Fibroblast of villous mesenchyme (primary cell): ENCODE data around the gene TRIM37. TPM values are rescaled to one million over a fixed set of nuclear protein-coding genes. Genes with fewer than 3 reads are reported as not detected.

Experiments
- DNase-seq: peaks from one replicate; pipeline ENCODE4 v3.0.0-alpha.2; 2010; ENCODE audit warnings: low read depth
- H3K4me3 ChIP-seq: 2 replicates; pipeline ENCODE4 v1.5.1; 2011; ENCODE audit warnings: low read depth, mild to moderate bottlenecking, low read length
- total RNA-seq: library from RNA; depleted of rRNA; stranded (reverse); fragments of >200 nt; gene quantifications from 2 replicates; pipeline ENCODE4 v1.2.3, GENCODE V29; 2012
- TF ChIP-seq, protein P1 (sequence below): IDR thresholded peaks from 2 replicates; pipeline ENCODE4 v1.5.1; 2012; ENCODE audit warnings: low read depth, mild to moderate bottlenecking, low read length; ENCODE audit not compliant: insufficient read depth

TRIM37 gene
- total RNA-seq, 1 donor, result 62.6 TPM

DNA sequence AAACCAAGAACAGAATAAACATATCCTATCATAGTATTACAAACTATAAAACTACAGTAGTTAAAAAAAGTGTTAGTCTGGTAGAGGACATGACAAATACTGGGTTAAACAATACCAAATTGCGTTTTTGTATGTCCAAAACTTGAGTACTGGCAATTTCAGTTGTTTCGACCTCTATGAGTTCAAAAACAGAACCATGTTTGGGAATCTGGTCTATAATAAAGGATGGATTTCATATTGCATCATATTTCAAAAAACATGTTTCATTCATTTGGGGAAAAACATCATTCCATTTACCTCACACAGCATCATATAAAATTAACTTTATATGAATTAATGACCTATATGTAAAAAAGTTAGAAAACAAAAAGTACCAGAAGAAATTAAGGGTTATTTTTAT lies 81.8 kb downstream of the TRIM37 start:
- TF ChIP-seq, protein P1, sequence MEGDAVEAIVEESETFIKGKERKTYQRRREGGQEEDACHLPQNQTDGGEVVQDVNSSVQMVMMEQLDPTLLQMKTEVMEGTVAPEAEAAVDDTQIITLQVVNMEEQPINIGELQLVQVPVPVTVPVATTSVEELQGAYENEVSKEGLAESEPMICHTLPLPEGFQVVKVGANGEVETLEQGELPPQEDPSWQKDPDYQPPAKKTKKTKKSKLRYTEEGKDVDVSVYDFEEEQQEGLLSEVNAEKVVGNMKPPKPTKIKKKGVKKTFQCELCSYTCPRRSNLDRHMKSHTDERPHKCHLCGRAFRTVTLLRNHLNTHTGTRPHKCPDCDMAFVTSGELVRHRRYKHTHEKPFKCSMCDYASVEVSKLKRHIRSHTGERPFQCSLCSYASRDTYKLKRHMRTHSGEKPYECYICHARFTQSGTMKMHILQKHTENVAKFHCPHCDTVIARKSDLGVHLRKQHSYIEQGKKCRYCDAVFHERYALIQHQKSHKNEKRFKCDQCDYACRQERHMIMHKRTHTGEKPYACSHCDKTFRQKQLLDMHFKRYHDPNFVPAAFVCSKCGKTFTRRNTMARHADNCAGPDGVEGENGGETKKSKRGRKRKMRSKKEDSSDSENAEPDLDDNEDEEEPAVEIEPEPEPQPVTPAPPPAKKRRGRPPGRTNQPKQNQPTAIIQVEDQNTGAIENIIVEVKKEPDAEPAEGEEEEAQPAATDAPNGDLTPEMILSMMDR, result no peak
- no peak for DNase-seq
- no peak overlapping the region for H3K4me3 ChIP-seq

DNA sequence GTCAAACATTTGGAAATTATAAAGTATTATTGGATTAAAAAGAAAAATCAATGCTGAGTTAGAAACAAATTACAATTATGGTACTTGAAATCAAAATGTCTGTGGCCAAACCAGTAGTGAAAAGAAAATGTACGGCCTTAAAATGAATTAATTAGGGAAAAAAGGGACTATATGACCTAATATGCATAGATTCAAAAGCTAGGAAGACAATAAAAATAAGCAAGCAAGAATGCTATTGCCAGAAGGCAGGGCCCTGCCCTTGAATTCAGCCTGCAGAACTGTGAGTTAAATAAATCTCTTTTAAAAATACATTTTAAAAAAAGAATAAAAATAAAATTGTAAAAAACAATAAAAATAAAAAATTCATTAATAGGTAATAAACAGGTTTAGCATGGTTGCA lies 88.7 kb downstream of the TRIM37 start:
- no peak overlapping the region for H3K4me3 ChIP-seq
- TF ChIP-seq, protein P1, result no peak
- DNase-seq, result no peak

DNA sequence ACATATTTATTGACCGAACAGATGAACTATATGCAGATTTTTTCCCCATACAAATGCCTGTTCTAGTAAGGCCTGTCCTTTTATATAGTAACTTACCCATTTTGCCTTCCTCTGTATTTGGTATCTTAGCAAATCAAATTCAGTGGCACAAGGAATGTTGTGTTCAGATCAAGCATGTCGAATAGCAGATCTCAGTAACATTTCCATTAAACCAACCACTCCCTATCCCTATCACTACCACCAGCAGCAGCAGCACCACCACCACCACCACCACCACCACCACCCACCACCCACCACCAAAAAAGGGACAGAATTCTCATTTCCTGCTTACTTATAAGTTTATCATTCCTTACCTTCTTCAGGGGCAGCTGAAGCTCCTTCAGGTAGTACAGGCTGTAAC lies 94.7 kb downstream of the TRIM37 start:
- DNase-seq, result no peak
- TF ChIP-seq, protein P1, result no peak
- no peak overlapping the region for H3K4me3 ChIP-seq

DNA sequence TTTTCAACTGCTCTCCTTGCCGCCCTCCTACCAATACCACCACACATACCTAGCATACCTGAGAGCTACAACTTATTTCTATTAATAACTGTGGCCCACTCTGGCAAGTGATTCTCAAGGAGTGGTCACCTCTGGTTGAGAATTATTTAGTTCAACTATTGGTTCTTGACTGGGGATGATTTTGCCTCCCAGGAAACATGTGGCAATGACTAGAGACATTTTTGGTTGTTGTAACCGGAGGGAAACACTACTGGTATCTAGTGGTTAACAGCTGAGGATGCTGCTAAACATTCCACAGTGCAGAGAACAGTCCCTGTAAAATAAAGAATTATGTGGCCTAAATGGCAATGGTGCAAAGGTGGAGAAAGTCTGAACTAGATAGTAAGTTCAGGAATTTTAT lies 96.7 kb downstream of the TRIM37 start:
- no peak for DNase-seq
- no peak overlapping the region for H3K4me3 ChIP-seq
- TF ChIP-seq, protein P1, result no peak

DNA sequence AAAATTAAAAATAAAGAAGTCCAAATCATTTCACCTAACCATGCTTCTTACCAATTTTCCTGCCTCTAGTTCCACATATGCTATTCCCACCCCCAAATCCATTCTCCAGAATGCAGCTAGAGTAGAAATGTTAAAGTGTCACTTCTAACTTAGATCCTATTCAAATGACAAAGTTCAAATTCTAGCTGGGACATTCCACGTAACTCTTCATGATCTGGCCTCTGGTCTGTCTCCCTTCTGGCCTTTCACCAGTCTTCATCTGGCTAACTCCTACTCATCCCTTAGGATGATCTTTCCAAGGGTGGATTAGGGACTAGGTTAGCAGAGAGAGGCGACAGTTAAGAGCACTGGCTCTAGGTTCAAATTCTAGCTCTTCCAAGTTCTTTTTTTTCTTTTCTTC lies 97.9 kb downstream of the TRIM37 start:
- TF ChIP-seq, protein P1, result no peak
- no peak overlapping the region for H3K4me3 ChIP-seq
- DNase-seq, result no peak

DNA sequence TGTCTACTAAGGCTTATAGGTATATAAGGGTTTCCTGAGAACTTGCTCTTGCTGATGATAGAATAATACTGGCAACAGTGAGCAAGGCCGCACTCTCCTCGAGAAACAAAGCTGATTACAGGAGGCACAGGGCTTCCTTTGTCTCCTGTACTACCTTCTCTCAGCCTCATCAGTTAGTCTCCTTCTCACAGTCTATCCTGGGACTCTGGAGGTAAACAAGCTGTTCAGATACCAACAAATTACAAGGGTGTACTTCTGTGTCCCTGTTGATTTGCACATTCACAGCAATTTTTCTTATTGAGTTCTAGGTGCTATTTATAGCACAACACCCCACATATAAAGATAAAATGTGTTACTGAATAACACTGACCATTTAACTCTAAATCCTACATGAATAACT lies 98.7 kb downstream of the TRIM37 start:
- TF ChIP-seq, protein P1, result no peak
- no peak for DNase-seq
- no peak overlapping the region for H3K4me3 ChIP-seq

DNA sequence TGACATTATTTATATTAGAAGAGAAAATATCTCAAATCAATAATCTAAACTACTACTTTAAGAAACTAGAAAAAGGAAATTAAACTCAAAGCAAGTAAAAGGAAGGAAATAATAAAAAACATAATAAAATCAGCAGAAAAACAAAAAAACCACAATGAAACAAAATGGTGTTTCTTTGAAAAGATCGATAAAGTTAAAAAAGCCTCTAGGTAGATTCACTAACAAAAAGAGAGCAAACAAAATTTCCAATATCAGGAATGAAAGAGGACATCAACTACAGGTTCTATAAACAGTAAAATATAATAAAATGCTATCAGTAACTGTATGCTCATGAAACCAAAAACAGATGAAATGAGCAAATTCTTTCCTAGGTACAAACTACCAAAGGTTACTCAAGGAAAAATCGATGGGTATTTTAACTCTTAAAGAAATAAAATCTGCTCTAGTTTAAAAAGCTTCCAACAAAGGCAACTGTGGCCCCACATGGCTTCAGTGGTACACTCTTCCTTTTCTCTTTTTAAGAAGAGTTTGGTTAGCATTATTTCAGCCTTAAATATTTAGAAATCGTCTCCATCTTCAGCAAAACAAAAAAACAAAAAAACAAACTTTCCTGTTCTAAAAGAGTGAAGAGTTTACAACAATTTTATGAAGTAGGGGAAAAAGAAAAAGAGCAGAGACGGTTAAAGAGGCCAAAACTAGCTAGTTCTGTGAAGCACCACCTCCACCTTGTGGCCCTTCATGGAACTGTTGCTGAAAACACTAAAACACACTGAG lies 102.2 kb downstream of the TRIM37 start:
- DNase-seq, result peak; percentile 65
- TF ChIP-seq, protein P1, result peak; percentile 98
- no peak overlapping the region for H3K4me3 ChIP-seq
